Measurements from ENCODE around the gene TSHZ2.
"Not testable (repeated sequence)": the region's sequence is repeated elsewhere in the genome, so short reads cannot be mapped to it uniquely, and the experiment has no call there.

TSHZ2 gene

DNA sequence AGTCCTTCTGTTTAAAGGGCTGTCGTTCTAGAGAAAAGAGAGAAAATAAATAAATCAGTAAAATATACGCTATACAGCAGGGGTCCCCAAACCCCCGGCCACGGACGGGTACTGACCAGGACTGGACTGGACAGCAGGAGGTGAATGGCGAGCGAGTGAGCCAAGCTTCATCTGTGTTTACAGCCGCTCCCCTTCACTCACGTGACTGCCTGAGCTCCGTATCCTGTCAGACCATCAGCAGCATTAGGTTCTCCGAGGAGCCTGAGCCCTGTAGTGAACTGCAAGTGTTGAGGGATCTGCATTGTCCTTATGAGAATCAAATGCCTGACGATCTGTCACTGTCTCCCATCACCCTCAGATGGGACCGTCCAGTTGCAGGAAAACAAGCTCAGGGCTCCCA lies 545.0 kb downstream of the TSHZ2 start:
- in situ Hi-C loops (cut with MboI; ENCODE audit: low sequenced_read_pairs), result no loop called here

DNA sequence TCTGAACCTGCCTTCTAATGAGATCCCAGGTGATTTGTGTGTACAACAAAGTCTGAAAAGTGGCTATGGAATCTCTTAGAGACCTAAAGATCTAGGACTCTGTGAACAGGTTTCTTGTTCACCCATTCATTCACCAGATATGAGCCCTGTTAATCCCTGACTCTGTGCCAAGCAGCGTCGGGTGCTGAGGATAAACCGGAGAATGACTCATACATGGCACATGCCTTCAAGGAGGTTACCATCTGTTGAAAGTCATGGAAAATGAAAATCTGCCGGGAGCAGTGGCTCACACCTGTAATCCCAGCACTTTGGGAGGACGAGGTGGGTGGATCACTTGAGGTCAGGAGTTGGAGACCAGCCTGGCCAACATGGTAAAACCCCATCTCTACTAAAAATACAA lies 549.3 kb downstream of the TSHZ2 start:
- in situ Hi-C loops (cut with MboI; ENCODE audit: low sequenced_read_pairs), result not testable (repeated sequence)

DNA sequence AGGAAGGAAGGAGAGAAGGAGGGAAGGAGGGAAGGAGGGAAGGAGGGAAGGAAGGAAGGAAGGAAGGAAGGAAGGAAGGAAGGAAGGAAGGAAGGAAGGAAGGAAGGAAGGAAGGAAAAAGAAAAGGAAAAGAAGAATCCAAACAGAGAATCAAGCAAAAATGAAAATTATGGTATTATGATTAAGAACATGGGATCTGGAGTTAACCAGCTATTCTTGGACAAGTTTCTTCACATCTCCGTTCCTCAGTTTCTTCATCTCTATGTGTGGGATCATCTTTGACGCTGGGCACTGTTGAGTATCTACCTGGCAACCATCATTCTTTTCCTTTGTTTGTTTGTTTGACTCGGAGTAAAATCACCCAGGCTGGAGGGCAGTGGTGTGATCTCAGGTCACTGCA lies 549.9 kb downstream of the TSHZ2 start:
- in situ Hi-C loops (cut with MboI; ENCODE audit: low sequenced_read_pairs), result no loop called here

DNA sequence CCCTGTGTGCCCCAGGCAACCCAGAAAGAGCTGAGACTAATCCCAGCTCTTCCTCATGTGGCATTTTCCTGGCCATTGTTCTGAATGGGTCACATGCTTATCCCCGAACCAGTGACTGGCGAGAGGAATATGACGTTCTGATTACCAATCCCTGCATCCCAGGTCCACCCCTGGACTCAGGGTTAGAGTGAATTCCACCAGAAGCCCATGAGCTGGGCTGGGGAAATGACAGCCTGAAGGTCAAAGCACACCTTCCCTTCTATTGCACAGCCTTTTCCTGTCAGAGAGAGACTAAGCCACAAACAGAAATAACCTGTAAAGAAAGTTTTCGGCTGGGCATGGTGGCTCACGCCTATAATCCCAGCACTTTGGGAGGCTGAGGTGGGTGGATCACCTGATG lies 550.5 kb downstream of the TSHZ2 start:
- in situ Hi-C loops (cut with MboI; ENCODE audit: low sequenced_read_pairs), result no loop called here

DNA sequence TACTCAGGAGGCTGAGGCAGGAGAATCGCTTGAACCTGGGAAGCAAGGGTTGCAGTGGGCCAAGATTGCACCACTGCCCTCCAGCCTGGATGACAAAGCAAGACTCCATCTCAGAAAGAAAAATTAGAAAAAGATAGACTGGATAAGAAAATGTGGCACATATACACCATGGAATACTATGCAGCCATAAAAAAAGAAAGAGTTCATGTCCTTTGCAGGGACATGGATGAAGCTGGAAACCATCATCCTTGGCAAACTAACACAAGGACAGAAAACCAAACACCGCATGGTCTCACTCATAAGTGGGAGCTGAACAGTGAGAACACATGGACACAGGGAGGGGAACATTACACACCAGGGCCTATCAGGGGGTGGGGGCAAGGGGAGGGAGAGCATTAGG lies 551.5 kb downstream of the TSHZ2 start:
- in situ Hi-C loops (cut with MboI; ENCODE audit: low sequenced_read_pairs), result not testable (repeated sequence)

DNA sequence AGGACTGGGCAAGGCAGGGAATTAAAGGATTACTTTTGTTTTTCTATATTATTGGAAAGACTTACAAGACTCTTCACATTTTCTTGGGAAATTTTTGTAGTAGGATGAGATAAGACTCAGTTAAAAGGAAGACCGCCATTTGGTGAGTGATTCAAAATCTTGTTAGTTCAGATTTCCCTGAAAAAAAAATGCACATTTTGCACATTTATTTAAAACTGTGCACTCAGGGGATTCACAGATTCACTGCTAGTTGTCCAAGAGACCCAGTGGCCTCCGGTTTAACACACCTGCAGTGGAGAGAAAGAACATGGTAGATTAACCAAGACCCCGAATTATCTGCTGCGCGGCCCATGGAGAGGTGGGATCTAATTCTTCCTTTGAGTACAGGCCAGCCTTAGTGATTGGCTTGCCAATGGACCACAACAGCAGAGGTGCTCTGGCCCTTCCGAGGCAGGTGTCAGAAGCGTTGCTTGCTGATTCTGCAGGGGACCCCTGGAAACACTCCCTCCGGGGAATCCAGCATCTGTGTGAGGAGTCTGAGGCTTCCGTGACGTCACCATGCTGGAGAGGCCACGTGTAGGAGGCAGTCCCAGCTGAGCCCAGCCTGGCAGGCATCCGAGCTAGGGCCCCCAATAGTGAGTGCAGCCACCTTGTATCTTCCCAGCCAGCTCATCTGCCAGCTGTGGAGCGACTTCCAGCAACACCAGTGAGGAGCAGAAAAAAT lies 552.6 kb downstream of the TSHZ2 start:
- in situ Hi-C loops (cut with MboI; ENCODE audit: low sequenced_read_pairs), result no loop called here

DNA sequence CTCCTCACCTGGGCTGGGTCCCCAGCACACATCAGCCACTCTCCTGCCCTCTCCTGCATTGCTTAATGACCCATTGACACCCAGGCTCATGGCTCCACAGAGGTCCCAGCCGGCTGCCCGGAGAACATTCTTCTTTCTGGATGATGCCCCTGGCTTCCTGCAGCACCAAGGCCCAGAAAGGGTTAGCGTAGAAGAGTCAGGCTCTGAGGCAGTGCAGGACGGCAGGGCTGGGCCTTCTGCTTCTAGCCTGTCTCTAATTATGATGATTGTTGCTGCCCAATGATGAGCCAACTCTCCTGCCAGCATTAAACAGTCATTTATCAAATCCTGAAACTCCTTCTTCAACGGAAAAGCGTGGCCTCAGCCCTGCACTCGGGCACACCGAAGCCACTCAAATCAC lies 555.0 kb downstream of the TSHZ2 start:
- in situ Hi-C loops (cut with MboI; ENCODE audit: low sequenced_read_pairs), result no loop called here

DNA sequence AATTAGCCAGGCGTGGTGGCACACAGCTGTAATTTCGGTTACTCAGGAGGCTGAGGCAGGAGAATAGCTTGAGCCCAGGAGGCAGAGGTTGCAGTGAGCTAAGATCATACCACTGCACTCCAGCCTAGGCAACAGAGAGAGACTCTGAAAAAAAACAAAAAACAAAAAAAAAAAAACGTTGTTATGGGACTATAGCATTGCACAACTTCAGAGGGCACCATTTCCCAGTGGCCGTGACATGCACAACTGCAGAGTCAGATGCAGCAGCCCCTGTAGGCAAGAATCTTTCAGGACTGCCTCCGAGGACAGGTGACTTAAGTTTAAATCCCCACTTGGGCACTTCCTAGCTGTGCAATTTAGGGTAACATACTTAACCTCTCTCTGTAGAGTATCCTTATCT lies 557.5 kb downstream of the TSHZ2 start:
- in situ Hi-C loops (cut with MboI; ENCODE audit: low sequenced_read_pairs), result no loop called here

DNA sequence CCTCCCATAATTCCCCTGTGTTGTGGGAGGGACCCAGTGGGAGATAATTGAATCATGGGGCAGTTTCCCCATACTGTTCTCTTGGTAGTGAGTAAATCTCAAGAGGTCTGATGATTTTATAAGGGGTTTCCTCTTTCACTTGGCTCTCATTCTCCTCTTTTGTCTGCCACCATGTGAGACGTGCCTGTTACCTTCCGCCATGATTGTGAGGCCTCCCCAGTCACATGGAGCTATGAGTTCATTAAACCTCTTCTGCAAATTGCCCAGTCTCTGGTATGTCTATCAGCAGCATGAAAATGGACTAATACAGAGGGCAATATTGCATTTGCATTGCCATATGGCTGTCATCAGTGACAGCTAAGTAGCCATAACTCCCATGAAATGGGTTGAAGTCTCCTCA lies 558.3 kb downstream of the TSHZ2 start:
- in situ Hi-C loops (cut with MboI; ENCODE audit: low sequenced_read_pairs), result no loop called here

DNA sequence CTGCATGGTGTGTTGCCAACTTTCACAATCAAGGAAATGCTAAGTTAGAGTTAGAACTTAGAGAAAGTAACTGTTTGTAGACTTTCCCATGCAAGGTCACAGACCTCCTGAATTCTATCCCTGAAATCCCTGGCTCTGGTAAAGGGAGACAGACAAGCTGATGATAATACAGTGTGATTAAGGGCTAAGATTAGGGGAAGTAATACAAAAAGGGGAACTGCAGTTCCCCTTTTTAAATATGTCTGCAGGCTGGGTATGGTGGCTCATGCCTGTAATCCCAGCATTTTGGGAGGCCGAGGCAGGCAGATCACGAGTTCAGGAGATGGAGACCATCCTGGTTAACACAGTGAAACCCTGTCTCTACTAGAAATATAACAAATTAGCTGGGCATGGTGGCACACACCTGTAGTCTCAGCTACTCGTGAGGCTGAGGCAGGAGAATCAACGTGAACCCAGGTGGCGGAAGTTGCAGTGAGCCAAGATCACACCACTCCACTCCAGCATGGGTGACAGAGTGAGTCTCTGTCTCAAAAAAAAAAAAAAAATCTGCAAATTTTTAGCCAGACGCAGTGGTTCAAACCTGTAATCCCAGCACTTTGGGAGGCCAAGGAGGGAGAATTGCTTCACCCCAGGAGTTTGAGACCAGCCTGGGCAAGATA lies 560.6 kb downstream of the TSHZ2 start:
- in situ Hi-C loops (cut with MboI; ENCODE audit: low sequenced_read_pairs), result not testable (repeated sequence)

DNA sequence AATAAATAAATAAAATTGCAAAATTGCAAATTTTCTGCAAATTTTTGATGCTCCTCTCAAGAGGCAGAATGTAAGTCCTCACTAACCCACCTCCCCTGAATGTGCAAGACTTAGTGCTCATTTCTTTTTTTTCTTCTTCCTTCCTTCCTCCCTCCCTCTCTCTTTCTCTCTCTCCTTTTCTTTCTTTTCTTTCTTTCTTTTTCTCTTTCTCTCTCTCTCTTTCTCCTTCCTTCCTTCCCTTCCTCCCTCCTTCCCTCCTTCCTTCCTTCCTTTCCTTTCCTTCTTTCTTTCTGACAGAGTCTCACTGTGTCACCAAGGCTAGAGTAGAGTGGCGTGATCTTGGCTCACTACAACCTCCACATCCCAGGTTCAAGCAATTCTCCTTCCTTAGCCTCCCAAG lies 561.3 kb downstream of the TSHZ2 start:
- in situ Hi-C loops (cut with MboI; ENCODE audit: low sequenced_read_pairs), result no loop called here

DNA sequence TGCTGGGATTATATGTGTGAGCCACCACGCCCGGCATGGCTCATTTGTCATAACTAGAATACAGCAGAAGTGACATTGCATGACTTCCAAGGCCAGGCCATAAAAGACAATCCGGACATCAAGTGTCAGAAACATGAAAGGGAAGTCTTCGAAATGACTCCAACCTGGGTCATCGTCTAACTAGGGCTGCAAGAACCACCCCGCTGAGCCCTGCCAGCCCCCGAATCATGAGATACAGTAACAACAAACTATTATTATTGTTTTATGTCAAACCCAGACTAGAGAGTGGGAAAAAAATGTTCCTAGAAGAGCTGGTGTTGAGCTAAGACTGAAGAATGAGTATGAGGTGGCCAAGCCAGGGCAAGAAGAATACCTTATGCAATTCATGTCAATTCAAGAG lies 561.9 kb downstream of the TSHZ2 start:
- in situ Hi-C loops (cut with MboI; ENCODE audit: low sequenced_read_pairs), result no loop called here

DNA sequence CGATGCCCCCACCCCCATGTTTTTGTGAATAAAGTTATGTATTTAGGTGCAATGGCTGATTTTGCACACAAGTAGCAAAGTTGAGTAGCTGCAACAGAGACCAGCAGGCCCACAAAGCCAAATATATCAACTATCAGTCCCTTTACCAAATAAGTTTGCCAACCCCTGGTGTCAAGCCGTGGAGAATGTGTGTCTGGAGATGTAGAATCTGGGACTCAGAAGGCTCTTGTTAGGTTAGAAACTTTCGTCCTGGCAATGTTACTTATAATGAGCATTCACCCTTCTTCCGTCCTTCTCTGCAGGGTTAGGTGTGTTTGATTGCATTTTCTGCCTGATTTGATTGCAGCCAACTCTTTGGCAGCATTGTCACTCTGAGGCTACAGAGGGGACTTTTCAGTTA lies 563.7 kb downstream of the TSHZ2 start:
- in situ Hi-C loops (cut with MboI; ENCODE audit: low sequenced_read_pairs), result no loop called here

DNA sequence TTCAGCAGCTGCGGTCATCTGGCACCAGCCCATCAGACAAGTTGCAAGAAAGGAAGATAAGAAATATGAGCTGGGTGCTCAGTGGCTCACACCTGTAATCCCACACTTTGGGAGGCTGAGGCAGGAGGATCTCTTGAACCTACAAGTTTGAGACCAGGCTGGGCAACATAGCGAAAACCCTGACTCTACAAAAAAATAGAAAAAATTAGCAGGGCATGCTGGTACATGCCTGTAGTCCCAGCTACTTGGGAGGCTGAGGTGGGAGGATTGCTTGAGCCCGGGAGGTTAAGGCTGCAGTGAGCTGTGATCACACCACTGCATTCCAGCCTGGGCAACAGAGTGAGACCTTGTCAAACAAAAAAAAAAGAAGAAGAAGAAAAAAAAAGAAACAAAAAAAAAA lies 564.2 kb downstream of the TSHZ2 start:
- in situ Hi-C loops (cut with MboI; ENCODE audit: low sequenced_read_pairs), result not testable (repeated sequence)

DNA sequence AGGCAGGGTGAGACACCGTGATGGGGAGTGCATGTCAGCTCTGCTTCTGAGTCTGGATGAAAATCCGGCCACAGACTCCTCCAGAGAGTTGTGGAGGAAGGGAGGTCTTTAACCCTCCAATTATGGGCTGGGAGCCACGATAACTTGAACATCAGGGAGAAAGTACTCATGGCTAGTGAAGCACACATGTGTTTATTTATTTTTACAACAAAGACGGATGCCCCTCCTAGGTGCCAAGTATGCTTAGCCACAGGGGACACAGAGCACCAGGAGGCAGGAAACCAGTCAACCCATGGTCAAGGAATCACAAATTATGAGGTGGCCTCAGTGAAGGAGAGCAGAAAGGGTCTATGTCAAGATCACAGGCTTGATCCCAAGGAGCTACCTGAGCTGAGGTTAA lies 567.4 kb downstream of the TSHZ2 start:
- in situ Hi-C loops (cut with MboI; ENCODE audit: low sequenced_read_pairs), result no loop called here
